Tibial nerve (tissue), 3 donors: ENCODE measurements around the gene OVAAL.

ENCODE experiments used
- CTCF ChIP-seq, 5 experiments: fragments of 200-600 bp in 3 of 5; fragments of 450-650 bp in 2 of 5; sonication (generic) in 3 of 5; IDR thresholded peaks; one replicate each; pipeline ENCODE4 v1.5.1; 2016 to 2019; ENCODE audit warnings: antibody characterized with exemption in 5 of 5, mild to moderate bottlenecking in 3 of 5, moderate library complexity in 2 of 5
- POLR2A ChIP-seq, 2 donors: fragments of 450-650 bp; IDR thresholded peaks; one replicate each; pipeline ENCODE4 v1.6.1; 2017; ENCODE audit warnings: antibody characterized with exemption in 2 of 2, mild to moderate bottlenecking in 2 of 2, moderate library complexity in 2 of 2

- TF ChIP-seq CTCF (IDR thresholded peaks at IDR 0.05), result no peak
- TF ChIP-seq POLR2A (IDR thresholded peaks at IDR 0.05), result no peak
These were observed 34.4 kb upstream of the OVAAL start for GRCh38 chr1:180524160-180524914.
